ENCODE measurements around the gene EFNA1. TPM values are rescaled to one million over a fixed set of nuclear protein-coding genes. Genes with fewer than 3 reads are reported as not detected.

EFNA1 gene
- polyA plus RNA-seq, 1 donor from 2014 or later, result 0.50 TPM

DNA sequence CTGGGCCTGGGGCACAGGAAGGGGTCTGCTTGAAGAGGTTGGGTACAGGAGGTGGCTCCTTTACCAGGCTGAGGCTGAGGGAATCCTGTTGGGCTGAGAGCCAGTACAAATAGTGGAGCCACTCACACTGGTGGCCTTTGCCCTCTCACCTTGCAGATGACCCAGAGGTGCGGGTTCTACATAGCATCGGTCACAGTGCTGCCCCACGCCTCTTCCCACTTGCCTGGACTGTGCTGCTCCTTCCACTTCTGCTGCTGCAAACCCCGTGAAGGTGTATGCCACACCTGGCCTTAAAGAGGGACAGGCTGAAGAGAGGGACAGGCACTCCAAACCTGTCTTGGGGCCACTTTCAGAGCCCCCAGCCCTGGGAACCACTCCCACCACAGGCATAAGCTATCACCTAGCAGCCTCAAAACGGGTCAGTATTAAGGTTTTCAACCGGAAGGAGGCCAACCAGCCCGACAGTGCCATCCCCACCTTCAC lies 6.2 kb downstream of the EFNA1 start:
- Histone ChIP-seq H3K36me3 (ENCODE audit: insufficient read depth, low read length) (no peaks in the 10 kb centered on the region), H2AFZ (ENCODE audit: low read depth, low read length) (no peak overlapping the region), H3K9ac (ENCODE audit: low read length) (no peak overlapping the region), H3K27me3 (ENCODE audit: insufficient read depth, low read depth, low read length) (peaks cover 2% of the 10 kb centered on the region), H3K4me3 (ENCODE audit: low read length) (no peak overlapping the region), H3F3A (ENCODE audit: insufficient read depth, low read length, poor library complexity, severe bottlenecking) (no peaks in the 10 kb centered on the region), H3K9me2 (ENCODE audit: insufficient read depth, low read length) (no peaks in the 10 kb centered on the region), H3K27ac (ENCODE audit: low read length) (no peak overlapping the region), H3K4me2 (ENCODE audit: low read length) (no peak overlapping the region), H3K9me3 (ENCODE audit: low read length) (no peaks in the 10 kb centered on the region), H4K20me1 (ENCODE audit: insufficient read depth) (no peaks in the 10 kb centered on the region), H3K79me2 (replicated peaks; ENCODE audit: insufficient read depth, low read length) (peaks cover 5% of the 10 kb centered on the region)
- TF ChIP-seq TAF1 (IDR thresholded peaks at IDR 0.05; ENCODE audit: low read depth) (no peak), EZH2 (IDR thresholded peaks at IDR 0.05; ENCODE audit: borderline replicate concordance, insufficient read depth, low read length, poor library complexity, severe bottlenecking) (no peak), RAD21 (conservative IDR thresholded peaks at IDR 0.05) (no peak), SMC3 (conservative IDR thresholded peaks at IDR 0.05; ENCODE audit: poor library complexity) (no peak), EP300 (conservative IDR thresholded peaks at IDR 0.05; ENCODE audit: poor library complexity, severe bottlenecking) (no peak)

GRCh38 chr1:155134322-155134721 lies 6.6 kb downstream of the EFNA1 start:
- TF ChIP-seq EZH2 (IDR thresholded peaks at IDR 0.05; ENCODE audit: borderline replicate concordance, insufficient read depth, low read length, poor library complexity, severe bottlenecking) (no peak), MXI1 (conservative IDR thresholded peaks at IDR 0.05; ENCODE audit: poor library complexity, severe bottlenecking) (no peak), EP300 (conservative IDR thresholded peaks at IDR 0.05; ENCODE audit: poor library complexity, severe bottlenecking) (no peak)
- Histone ChIP-seq H3K9ac (ENCODE audit: low read length) (no peak overlapping the region), H3K36me3 (ENCODE audit: insufficient read depth, low read length) (no peaks in the 10 kb centered on the region), H3K27ac (ENCODE audit: low read length) (no peak overlapping the region), H3K9me3 (ENCODE audit: low read length) (no peaks in the 10 kb centered on the region), H2AFZ (ENCODE audit: low read depth, low read length) (no peak overlapping the region), H3K9me2 (ENCODE audit: insufficient read depth, low read length) (no peaks in the 10 kb centered on the region), H3K79me2 (replicated peaks; ENCODE audit: insufficient read depth, low read length) (peaks cover 5% of the 10 kb centered on the region), H3F3A (ENCODE audit: insufficient read depth, low read length, poor library complexity, severe bottlenecking) (no peaks in the 10 kb centered on the region), H3K4me3 (ENCODE audit: low read length) (peak overlapping the region; percentile 76), H3K4me2 (ENCODE audit: low read length) (peak overlapping the region; percentile 83), H3K27me3 (ENCODE audit: insufficient read depth, low read depth, low read length) (no peaks in the 10 kb centered on the region), H4K20me1 (ENCODE audit: insufficient read depth) (no peaks in the 10 kb centered on the region)

GRCh38 chr1:155134880-155135414 lies 7.3 kb downstream of the EFNA1 start:
- peak overlapping the region; percentile 83 for H3K4me2 ChIP-seq (ENCODE audit: low read length)
- H3K27ac ChIP-seq (ENCODE audit: low read length), result peak overlapping the region; percentile 96
- peaks cover 10% of the 10 kb centered on the region for H3K79me2 ChIP-seq (replicated peaks; ENCODE audit: insufficient read depth, low read length)
- no peaks in the 10 kb centered on the region for H3F3A ChIP-seq (ENCODE audit: insufficient read depth, low read length, poor library complexity, severe bottlenecking)
- no peaks in the 10 kb centered on the region for H4K20me1 ChIP-seq (ENCODE audit: insufficient read depth)
- TF ChIP-seq EP300 (conservative IDR thresholded peaks at IDR 0.05; ENCODE audit: poor library complexity, severe bottlenecking), result no peak
- TF ChIP-seq, protein P1, sequence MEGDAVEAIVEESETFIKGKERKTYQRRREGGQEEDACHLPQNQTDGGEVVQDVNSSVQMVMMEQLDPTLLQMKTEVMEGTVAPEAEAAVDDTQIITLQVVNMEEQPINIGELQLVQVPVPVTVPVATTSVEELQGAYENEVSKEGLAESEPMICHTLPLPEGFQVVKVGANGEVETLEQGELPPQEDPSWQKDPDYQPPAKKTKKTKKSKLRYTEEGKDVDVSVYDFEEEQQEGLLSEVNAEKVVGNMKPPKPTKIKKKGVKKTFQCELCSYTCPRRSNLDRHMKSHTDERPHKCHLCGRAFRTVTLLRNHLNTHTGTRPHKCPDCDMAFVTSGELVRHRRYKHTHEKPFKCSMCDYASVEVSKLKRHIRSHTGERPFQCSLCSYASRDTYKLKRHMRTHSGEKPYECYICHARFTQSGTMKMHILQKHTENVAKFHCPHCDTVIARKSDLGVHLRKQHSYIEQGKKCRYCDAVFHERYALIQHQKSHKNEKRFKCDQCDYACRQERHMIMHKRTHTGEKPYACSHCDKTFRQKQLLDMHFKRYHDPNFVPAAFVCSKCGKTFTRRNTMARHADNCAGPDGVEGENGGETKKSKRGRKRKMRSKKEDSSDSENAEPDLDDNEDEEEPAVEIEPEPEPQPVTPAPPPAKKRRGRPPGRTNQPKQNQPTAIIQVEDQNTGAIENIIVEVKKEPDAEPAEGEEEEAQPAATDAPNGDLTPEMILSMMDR (IDR thresholded peaks at IDR 0.05; ENCODE audit: poor library complexity, severe bottlenecking), result no peak
- no peak for TF ChIP-seq MXI1 (conservative IDR thresholded peaks at IDR 0.05; ENCODE audit: poor library complexity, severe bottlenecking)
- TF ChIP-seq SMC3 (conservative IDR thresholded peaks at IDR 0.05; ENCODE audit: poor library complexity), result no peak
- TF ChIP-seq TAF1 (IDR thresholded peaks at IDR 0.05; ENCODE audit: low read depth), result no peak
- TF ChIP-seq, protein P2, sequence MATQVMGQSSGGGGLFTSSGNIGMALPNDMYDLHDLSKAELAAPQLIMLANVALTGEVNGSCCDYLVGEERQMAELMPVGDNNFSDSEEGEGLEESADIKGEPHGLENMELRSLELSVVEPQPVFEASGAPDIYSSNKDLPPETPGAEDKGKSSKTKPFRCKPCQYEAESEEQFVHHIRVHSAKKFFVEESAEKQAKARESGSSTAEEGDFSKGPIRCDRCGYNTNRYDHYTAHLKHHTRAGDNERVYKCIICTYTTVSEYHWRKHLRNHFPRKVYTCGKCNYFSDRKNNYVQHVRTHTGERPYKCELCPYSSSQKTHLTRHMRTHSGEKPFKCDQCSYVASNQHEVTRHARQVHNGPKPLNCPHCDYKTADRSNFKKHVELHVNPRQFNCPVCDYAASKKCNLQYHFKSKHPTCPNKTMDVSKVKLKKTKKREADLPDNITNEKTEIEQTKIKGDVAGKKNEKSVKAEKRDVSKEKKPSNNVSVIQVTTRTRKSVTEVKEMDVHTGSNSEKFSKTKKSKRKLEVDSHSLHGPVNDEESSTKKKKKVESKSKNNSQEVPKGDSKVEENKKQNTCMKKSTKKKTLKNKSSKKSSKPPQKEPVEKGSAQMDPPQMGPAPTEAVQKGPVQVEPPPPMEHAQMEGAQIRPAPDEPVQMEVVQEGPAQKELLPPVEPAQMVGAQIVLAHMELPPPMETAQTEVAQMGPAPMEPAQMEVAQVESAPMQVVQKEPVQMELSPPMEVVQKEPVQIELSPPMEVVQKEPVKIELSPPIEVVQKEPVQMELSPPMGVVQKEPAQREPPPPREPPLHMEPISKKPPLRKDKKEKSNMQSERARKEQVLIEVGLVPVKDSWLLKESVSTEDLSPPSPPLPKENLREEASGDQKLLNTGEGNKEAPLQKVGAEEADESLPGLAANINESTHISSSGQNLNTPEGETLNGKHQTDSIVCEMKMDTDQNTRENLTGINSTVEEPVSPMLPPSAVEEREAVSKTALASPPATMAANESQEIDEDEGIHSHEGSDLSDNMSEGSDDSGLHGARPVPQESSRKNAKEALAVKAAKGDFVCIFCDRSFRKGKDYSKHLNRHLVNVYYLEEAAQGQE (IDR thresholded peaks at IDR 0.05; ENCODE audit: borderline replicate concordance), result no peak
- no peak for TF ChIP-seq RAD21 (conservative IDR thresholded peaks at IDR 0.05)
- TF ChIP-seq POLR2AphosphoS5 (IDR thresholded peaks at IDR 0.05), result no peak
- TF ChIP-seq EZH2 (IDR thresholded peaks at IDR 0.05; ENCODE audit: borderline replicate concordance, insufficient read depth, low read length, poor library complexity, severe bottlenecking), result no peak
- H2AFZ ChIP-seq (ENCODE audit: low read depth, low read length), result peak overlapping the region; percentile 89
- peak overlapping the region; percentile 95 for H3K9ac ChIP-seq (ENCODE audit: low read length)
- no peaks in the 10 kb centered on the region for H3K27me3 ChIP-seq (ENCODE audit: insufficient read depth, low read depth, low read length)
- H3K9me2 ChIP-seq (ENCODE audit: insufficient read depth, low read length), result no peaks in the 10 kb centered on the region
- H3K4me3 ChIP-seq (ENCODE audit: low read length), result peak overlapping the region; percentile 76
- H3K36me3 ChIP-seq (ENCODE audit: insufficient read depth, low read length), result no peaks in the 10 kb centered on the region
- H3K9me3 ChIP-seq (ENCODE audit: low read length), result no peaks in the 10 kb centered on the region

Measured in neural cell (in vitro differentiated cells).